HFF-Myc (cell line): ENCODE data around the gene C16orf96.

Experiments used
- DNase-seq: peaks from one replicate; pipeline ENCODE4 v3.0.0-alpha.2; 2011; ENCODE audit warnings: low read depth; ENCODE audit errors: extremely low read depth
- H3K4me3 ChIP-seq: replicated peaks from 2 replicates; pipeline ENCODE4 v1.5.1; 2011; ENCODE audit warnings: low read depth, mild to moderate bottlenecking, control low read depth, low read length
- TF ChIP-seq, protein P1 (sequence below): IDR thresholded peaks from 2 replicates; pipeline ENCODE4 v1.5.1; 2012; ENCODE audit warnings: mild to moderate bottlenecking, low read depth, low read length, control low read depth; ENCODE audit errors: missing control alignments

Gene C16orf96

GRCh38 chr16:4624015-4624826 lies 68.1 kb downstream of the C16orf96 start, which contains the start of gene MGRN1:
TSS of gene MGRN1 (plus strand) at chr16:4624826. CDS start at chr16:4624961, 135 bp downstream.
- H3K4me3 ChIP-seq, result peak within 1 kb of the TSS; percentile 92
- TF ChIP-seq, protein P1, sequence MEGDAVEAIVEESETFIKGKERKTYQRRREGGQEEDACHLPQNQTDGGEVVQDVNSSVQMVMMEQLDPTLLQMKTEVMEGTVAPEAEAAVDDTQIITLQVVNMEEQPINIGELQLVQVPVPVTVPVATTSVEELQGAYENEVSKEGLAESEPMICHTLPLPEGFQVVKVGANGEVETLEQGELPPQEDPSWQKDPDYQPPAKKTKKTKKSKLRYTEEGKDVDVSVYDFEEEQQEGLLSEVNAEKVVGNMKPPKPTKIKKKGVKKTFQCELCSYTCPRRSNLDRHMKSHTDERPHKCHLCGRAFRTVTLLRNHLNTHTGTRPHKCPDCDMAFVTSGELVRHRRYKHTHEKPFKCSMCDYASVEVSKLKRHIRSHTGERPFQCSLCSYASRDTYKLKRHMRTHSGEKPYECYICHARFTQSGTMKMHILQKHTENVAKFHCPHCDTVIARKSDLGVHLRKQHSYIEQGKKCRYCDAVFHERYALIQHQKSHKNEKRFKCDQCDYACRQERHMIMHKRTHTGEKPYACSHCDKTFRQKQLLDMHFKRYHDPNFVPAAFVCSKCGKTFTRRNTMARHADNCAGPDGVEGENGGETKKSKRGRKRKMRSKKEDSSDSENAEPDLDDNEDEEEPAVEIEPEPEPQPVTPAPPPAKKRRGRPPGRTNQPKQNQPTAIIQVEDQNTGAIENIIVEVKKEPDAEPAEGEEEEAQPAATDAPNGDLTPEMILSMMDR, result peak; percentile 98
- peak; percentile 95 for DNase-seq

GRCh38 chr16:4624827-4625559 lies 68.9 kb downstream of the C16orf96 start:
- H3K4me3 ChIP-seq, result peak overlapping the region; percentile 92
- TF ChIP-seq, protein P1, result no peak
- no peak for DNase-seq

DNA sequence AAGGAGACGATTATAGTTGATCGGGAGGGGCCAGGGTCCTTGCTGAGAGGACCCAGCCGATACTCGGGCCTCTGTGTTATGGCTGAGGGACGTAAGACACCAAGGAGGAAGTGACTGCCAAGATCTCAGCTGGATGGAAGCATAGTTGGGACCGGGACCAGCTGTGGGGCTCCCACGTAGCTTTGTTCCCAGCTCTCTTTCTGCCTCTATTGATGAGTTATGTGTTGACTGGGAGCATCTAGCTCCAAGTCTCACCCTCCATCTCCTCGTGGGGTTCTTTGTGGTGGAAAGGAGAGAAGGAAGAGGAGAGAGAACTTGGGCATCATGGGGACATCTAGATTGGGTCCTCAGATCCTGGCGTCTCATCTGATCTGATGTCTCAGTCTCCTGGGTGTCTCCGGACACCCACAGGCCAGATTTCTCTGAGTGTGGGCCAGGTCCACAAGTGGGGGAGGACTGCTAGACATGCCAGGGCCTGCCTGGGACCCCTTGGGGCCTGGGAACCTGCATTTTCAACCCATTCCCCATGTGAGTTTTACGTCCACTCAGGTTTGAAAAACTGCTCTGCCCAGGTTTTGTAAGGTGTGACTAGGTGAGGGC lies 69.5 kb downstream of the C16orf96 start:
- TF ChIP-seq, protein P1, result no peak
- no peak for DNase-seq
- H3K4me3 ChIP-seq, result peak overlapping the region; percentile 92

DNA sequence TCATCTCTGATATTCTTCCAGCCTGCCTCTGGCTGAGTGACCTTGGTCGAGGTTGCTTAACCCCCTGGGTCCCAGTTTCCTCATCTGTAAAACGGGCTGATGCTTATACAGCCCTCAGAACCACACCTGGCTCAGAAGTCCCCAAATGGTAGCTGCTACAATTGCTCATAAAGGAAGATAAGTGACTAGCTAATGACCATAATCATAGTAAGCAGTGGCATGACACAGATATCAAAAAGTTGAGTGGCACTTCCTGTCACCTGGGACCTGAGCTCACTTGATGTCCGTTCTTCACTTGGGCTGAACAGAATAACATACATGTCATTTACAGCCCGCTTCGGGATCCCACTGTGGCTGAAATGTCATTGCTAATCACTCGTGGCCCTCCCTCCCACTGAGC lies 70.3 kb downstream of the C16orf96 start:
- TF ChIP-seq, protein P1, result no peak
- H3K4me3 ChIP-seq, result peak overlapping the region; percentile 92

DNA sequence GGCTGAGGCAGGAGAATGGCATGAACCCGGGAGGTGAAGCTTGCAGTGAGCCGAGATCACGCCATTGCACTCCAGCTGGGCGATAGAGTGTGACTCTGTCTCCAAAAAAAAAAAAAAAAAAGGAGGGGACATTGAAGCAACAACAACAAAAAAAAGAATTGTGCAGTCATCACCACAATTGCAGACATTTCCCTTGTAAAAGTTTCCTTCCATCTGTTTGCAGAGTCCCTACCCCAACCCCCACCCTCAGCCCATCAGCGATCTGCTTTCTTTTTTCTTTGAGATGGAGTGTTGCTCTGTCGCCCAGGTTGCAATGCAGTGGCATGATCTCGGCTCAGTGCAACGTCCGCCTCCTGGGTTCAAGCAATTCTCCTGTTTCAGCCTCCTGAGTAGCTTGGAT lies 72.1 kb downstream of the C16orf96 start:
- TF ChIP-seq, protein P1, result no peak
- no peak for DNase-seq
- H3K4me3 ChIP-seq, result no peak overlapping the region

More for the DNA sequence above, 70.3 kb downstream of the C16orf96 start:
- no peak for DNase-seq

- TF ChIP-seq, protein P1, result no peak
- H3K4me3 ChIP-seq, result no peak overlapping the region
- no peak for DNase-seq
These were observed 75.3 kb downstream of the C16orf96 start for GRCh38 chr16:4631444-4631843.
